ENCODE results near the gene PFN1.

GRCh38 chr17:4920351-4921048 lies 27.8 kb downstream of the PFN1 start:
- TF ChIP-seq CTCF (IDR thresholded peaks at IDR 0.05; ENCODE audit: poor library complexity, severe bottlenecking), result no peak
- no peak for TF ChIP-seq POLR2AphosphoS5 (IDR thresholded peaks at IDR 0.05)
- no peak for TF ChIP-seq EZH2 (IDR thresholded peaks at IDR 0.05; ENCODE audit: borderline replicate concordance, insufficient read depth, low read length, poor library complexity, severe bottlenecking)
- no peak for TF ChIP-seq RAD21 (conservative IDR thresholded peaks at IDR 0.05)
- TF ChIP-seq EP300 (conservative IDR thresholded peaks at IDR 0.05; ENCODE audit: poor library complexity, severe bottlenecking), result no peak
